Measurements from ENCODE around the gene SLC47A1. TPM values are rescaled to one million over a fixed set of nuclear protein-coding genes. Genes with fewer than 3 reads are reported as not detected.

SLC47A1 gene
- total and polyA plus RNA-seq, 10 of the 15 experiments (the other 5 are each of a cell fraction or from before 2014, with no cell fraction given) = 0.41 TPM; not detected in 9

- TF ChIP-seq REST (IDR thresholded peaks at IDR 0.05; ENCODE audit: low read depth, low read length) = no peak
- no peak for TF ChIP-seq SREBF1 (IDR thresholded peaks at IDR 0.05; ENCODE audit: low read length)
- TF ChIP-seq, protein P1, sequence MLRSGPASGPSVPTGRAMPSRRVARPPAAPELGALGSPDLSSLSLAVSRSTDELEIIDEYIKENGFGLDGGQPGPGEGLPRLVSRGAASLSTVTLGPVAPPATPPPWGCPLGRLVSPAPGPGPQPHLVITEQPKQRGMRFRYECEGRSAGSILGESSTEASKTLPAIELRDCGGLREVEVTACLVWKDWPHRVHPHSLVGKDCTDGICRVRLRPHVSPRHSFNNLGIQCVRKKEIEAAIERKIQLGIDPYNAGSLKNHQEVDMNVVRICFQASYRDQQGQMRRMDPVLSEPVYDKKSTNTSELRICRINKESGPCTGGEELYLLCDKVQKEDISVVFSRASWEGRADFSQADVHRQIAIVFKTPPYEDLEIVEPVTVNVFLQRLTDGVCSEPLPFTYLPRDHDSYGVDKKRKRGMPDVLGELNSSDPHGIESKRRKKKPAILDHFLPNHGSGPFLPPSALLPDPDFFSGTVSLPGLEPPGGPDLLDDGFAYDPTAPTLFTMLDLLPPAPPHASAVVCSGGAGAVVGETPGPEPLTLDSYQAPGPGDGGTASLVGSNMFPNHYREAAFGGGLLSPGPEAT (IDR thresholded peaks at IDR 0.05; ENCODE audit: low read depth) = no peak
- TF ChIP-seq RAD21 (IDR thresholded peaks at IDR 0.05; ENCODE audit: insufficient read depth, low read depth, low read length) = no peak
- TF ChIP-seq MYB (IDR thresholded peaks at IDR 0.05; ENCODE audit: borderline replicate concordance, low read depth, low read length) = no peak
- no peak for TF ChIP-seq FOXM1 (IDR thresholded peaks at IDR 0.05; ENCODE audit: low read depth, low read length)
- no peak for TF ChIP-seq TCF12 (IDR thresholded peaks at IDR 0.05; ENCODE audit: low read depth, low read length)
Measured at GRCh38 chr17:19542247-19542646, 8.6 kb downstream of the SLC47A1 start (continued).

DNA sequence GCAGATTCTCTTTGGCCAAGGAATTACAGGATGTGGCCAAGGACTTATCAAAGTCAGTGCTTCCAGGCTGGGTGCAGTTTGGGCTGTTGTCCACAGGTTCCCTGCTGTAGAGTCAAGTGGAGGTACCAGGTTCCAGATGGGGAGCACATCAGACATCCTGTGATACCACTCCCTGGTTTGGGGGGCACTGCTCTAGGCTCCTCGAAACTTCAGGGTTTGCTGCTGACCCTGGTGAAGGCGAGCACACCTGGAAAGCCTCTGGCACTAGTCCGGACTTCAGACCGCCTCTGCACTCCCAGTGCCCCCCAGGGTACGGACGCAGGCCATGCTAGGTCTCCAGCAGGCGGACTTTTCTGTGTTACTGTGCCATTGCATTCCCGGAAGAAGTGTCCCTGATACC, 10.7 kb downstream of the SLC47A1 start:
- ChIA-PET SMC1A (ENCODE audit: uncharacterized antibody, unreplicated experiment) (no interaction called here), RAD21 (ENCODE audit: unreplicated experiment) (no interaction called here), POLR2A (no interaction called here), CTCF (no interaction called here)
- no peaks in the 10 kb centered on the region for H3K9me3 ChIP-seq (replicated peaks; ENCODE audit: control insufficient read depth, insufficient read depth, low read length)
- no peaks in the 10 kb centered on the region for H3K36me3 ChIP-seq (ENCODE audit: control insufficient read depth in 2 of 2, insufficient read depth in 2 of 2, low read length in 1 of 2)
- no peak overlapping the region for H3K4me2 ChIP-seq (ENCODE audit: control insufficient read depth, insufficient read depth)
- ATAC-seq (no peak), DNase-seq (ENCODE audit: low read depth, low spot score) (no peak), FAIRE-seq (no peak)
- intact Hi-C loops (cut with micrococcal nuclease; ENCODE audit: unreplicated experiment) = no loop called here
- no peaks in the 10 kb centered on the region for H3K79me2 ChIP-seq (ENCODE audit: control insufficient read depth, insufficient read depth, low read length)
- WGBS (ENCODE audit: insufficient coverage, insufficient replicate concordance, low lambda C conversion rate, missing lambda C conversion rate) = 31% methylated on average over 8 of the region's 8 CpGs
- no peak overlapping the region for H3K27ac ChIP-seq (ENCODE audit: control insufficient read depth, insufficient read depth)
- no peak overlapping the region for H3K9ac ChIP-seq (ENCODE audit: control insufficient read depth, insufficient read depth, low read length)
- no peaks in the 10 kb centered on the region for H3K4me1 ChIP-seq (ENCODE audit: control insufficient read depth, insufficient read depth, low read length)
- no TSS peak for BruUV-seq (replicated peaks)
- in situ Hi-C loops (cut with MboI) = no loop called here
- H3K4me3 ChIP-seq = no peak overlapping the region
- no peak for TF ChIP-seq SKIL (IDR thresholded peaks at IDR 0.05; ENCODE audit: low read depth, poor library complexity, severe bottlenecking)
- TF ChIP-seq NFYB (IDR thresholded peaks at IDR 0.05; ENCODE audit: insufficient read depth, low read depth, low read length) = no peak
- H4K20me1 ChIP-seq (ENCODE audit: control insufficient read depth, insufficient read depth) = no peaks in the 10 kb centered on the region
- H3K27me3 ChIP-seq (replicated peaks in 1 of 2; ENCODE audit: control insufficient read depth in 2 of 2, insufficient read depth in 2 of 2, low read length in 1 of 2) = no peaks in the 10 kb centered on the region; a peak in 1 of 4 replicates
- no peak overlapping the region for H2AFZ ChIP-seq (ENCODE audit: control insufficient read depth, low read depth, low read length)

All from GM12878 (cell line).